HK-2 (cell line): Measurements from ENCODE around the gene DLEU7.
A peak's percentile ranks its signal among the peaks of the same experiment; 100 is the strongest.

Source experiments
- DNase-seq: peaks from one replicate; pipeline ENCODE4 v3.0.0-alpha.2; 2018; ENCODE audit not compliant: unreplicated experiment

The DLEU7 gene

DNA sequence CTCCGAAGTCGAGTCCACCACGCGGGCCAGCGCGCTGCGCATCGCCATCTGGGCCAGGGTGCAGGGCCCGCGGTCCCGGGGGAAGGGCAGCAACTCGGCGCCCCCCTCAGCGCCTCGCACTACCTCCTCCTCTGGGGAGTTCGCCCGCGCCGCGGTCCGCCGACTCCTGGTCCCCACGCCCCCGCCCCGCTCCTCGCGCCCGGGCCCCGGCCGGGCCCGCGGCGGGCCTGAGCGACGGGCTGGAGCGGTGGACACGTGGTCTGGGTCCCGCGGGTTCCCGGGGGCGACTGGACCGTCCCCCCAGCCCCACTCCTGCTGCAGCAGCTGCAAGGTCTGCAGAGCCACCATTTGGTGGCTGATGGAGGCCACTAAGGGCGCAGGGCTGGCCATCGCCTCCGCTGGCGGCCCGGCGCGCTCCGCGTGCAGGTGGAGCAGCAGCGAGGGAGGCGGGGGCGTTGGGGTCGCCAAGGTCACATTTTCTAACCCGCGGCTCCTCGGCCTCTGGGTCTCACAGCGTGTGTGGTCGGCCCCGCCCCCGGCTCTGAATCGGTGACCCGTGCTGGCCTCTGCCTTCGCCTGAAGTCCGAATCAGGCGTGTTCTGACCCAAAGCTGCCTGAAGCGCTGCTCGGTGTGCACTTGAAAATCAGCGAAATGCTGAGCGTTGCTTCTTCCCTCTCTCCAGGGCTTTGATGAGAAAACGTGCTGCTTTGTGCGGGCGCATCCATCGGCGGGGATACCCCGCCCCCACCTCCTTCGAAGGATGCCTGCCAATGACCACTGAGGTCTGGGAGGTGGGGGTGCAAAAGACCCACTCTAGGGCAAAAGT, at the start of gene DLEU7:
Gene DLEU7 (minus strand): TSS at position 436 of the 827 bp plus-strand sequence. CDS start 46 bp downstream, at position 390.
- DNase-seq: no peak

- no peak for DNase-seq
Observed at GRCh38 chr13:50892210-50892944, 48.9 kb upstream of the DLEU7 start.

DNA sequence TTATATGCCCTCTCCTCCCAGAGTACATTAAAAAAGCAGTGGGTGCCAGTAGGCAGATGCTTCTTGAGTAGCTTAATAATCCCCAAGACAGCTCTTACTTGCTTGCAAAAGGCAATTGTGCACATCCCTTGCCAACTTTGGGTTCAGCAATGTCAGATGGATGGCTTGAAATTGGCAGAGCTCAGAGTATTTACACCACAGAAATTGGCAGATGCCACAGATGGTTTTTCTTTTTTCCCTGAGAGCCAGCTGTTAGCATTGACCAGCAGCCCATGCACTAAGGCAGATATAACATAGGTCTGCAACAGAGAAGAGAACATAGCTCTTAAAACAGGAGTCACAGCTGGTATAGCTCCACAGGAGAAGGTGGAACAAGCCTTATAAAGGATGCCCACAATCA, 47.7 kb upstream of the DLEU7 start:
- DNase-seq: no peak

GRCh38 chr13:50889317-50889716, 45.8 kb upstream of the DLEU7 start:
- no peak for DNase-seq

- no peak for DNase-seq
Observed at GRCh38 chr13:50888362-50888761, 44.9 kb upstream of the DLEU7 start.

- no peak for DNase-seq
Observed at GRCh38 chr13:50887151-50887550, 43.7 kb upstream of the DLEU7 start.

- DNase-seq: no peak
Observed at GRCh38 chr13:50884265-50884664, 40.8 kb upstream of the DLEU7 start.

- no peak for DNase-seq
Observed at GRCh38 chr13:50883728-50884127, 40.2 kb upstream of the DLEU7 start.

GRCh38 chr13:50882816-50883435, 39.4 kb upstream of the DLEU7 start:
- DNase-seq: no peak

DNA sequence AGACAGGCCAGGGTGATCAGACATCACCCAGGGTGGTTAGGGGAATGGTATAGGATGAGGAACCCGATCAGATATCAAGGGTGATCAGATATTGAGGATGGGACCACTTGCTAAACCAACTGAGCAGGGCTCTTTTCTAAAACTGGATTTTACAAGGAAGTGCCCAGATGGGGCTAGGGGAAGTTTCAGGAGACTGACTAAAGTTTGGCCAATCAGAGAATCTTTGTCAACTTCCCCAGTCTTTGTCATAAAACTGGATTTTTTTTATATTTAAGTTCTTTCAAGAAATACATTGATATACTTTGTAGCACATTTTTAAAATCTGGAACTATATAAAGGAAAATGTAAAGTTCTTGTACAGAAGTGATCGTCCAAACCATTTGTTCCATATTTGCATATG, 30.5 kb upstream of the DLEU7 start:
- DNase-seq: no peak

GRCh38 chr13:50873467-50873866, 30.0 kb upstream of the DLEU7 start:
- no peak for DNase-seq

GRCh38 chr13:50871405-50871804, 27.9 kb upstream of the DLEU7 start:
- DNase-seq: no peak

DNA sequence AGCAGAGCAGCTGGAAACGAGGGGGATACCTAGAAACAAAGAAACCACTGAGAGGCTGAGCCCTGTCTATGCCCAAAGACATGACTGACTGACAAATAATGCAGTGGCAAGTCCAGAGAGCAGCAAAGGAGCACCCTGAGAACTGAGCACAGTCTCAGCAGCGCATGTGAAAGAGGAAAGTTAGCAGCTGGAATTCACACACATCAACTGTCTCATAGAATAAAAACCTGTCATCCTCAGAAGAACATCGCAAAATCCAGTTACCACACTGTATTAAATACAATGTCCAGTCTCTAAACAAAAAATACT, 24.1 kb upstream of the DLEU7 start:
- no peak for DNase-seq

- no peak for DNase-seq
Observed at GRCh38 chr13:50866817-50867636, 23.5 kb upstream of the DLEU7 start.

DNA sequence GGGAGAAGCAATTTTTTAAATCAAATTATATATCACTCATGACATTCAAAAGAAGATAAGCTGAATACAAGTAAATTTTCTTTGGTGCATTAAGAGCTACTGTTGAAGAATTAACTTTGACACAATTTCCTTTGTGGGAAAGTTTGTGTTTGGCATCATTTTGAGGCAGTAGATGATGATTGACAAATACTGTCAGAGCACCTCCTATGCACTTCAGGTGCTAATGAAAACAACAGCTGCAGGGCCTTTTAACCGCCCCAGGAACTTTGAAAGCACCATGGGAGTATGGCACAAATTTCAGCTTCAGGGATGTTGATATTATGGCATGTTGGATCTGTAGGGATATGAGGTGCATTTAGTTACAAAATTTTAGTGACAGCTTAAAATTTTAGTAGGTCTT, 21.0 kb upstream of the DLEU7 start:
- DNase-seq: no peak

- no peak for DNase-seq
Observed at GRCh38 chr13:50855681-50856080, 12.2 kb upstream of the DLEU7 start.

DNA sequence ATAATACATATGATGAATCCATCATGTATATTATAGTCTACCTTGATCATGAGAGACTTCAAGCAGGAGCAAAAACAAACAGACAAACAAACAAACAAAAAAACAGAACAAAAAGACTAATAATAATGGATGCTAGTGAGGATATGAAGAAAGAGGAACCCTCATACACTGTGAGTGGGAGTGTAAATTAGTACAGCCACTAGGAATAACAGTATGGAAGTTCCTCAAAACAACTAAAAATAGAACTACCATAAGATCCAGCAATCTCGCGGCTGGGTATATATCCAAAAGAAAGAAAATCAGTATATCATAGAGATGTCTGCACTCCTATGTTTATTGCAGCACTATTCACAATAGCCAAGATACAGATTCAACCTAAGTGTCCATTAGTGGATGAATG, 7.0 kb upstream of the DLEU7 start:
- no peak for DNase-seq

- no peak for DNase-seq
Observed at GRCh38 chr13:50847501-50847900, 4.0 kb upstream of the DLEU7 start.

DNA sequence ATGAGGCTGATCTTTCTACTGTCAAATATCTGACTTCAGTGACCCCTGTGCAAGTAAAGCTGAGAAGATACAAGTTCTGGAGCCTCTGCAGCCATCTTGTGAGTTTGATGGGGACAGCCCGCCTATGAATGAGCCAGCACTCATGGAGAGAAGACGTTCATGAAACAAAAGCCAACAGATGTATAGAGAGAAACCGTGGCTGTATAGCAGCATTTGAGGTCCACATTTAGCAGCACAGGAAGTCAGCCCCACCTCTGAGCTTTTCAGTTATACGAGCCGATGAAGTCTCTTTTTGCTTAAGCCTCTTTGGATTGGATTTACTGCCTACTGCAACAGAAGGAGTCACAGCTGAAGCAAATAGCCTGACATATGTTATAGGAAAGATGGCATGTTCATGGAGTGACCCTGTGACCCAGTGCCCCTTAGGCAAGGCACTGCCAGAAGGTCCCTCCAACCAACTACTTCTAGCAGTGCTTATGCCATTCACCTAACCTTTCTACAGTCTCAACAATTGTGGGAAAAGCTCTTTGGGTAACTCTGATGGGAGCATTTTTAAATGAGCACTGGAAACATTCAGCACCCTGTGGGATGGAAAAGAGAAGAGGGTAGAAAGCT, 3.5 kb upstream of the DLEU7 start:
- no peak for DNase-seq

DNA sequence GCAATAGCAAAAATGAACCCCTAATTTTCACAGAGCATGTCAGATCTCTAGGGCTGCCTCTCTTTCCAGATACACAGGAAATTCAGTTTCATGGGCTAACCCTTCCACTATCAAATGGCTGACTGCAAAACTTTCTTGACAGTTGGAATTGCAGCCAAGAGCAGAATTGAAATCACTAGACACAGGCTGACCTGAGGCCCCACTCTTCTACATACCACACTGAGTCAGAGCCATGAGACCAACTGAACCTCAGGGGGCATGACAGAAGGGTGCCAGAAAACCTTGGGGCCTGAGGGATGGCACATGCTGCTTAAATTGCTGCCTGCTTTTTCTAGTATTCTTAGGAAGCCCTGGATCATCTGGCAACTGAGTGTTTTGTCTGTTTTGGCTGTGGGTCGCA, 1.7 kb upstream of the DLEU7 start:
- DNase-seq: peak; percentile 1

DNA sequence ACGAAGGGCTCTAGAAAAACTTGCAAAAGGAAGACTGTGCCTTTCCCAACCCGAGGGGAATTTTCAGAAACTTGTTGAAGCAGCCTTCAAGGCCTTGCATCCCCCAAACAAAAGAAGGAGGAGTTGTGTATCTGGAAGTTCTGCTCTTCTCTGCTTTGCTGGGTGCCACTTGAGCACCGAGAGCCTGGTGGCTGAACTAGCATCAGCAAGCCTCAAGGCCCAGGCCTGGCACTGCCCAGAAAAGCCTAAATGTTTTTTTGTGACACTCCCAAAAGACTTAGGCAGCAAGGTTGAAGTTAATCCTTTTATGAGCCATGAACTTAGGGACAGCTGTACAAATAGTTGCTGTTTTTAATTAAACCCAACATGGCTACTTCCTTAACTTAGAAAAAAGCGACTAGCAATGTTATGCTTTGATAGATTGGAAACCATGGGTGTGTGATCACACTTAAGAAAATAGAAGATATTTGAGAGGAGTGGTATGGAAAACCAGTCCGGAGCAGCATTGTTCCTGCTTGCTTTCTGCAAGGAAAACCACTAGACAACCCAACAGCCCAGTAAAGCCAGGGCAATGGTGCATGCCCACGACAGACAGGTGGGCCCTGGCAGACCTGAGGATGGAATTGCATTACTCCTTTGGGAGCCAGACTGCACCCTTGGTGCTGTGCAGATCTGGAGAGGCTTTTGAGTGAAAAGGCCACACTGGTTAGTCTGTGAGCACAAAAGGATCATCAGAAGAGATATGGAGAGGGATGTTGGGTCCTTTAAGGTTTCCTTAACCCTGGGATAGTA, 788 bp upstream of the DLEU7 start:
- DNase-seq: no peak
